Mesendoderm (in vitro differentiated cells): Measurements from ENCODE around the gene TBC1D7.

Source experiments
- DNase-seq: peaks from one replicate; pipeline ENCODE4 v3.0.0; 2013
- H2AK5ac ChIP-seq: 2 replicates; pipeline ENCODE4 v1.6.1; 2013; ENCODE audit warnings: low read length, inconsistent platforms
- H2BK120ac ChIP-seq: 2 replicates; pipeline ENCODE4 v1.6.1; 2013; ENCODE audit warnings: low read depth, mild to moderate bottlenecking, low read length, moderate library complexity, mixed read lengths
- H2BK15ac ChIP-seq: replicated peaks from 2 replicates; pipeline ENCODE4 v1.6.1; 2013; ENCODE audit warnings: low read depth, mild to moderate bottlenecking, moderate library complexity
- H2BK5ac ChIP-seq: 2 replicates; pipeline ENCODE4 v1.6.1; 2013; ENCODE audit warnings: low read length, inconsistent platforms
- H3K18ac ChIP-seq: 2 replicates; pipeline ENCODE4 v1.6.1; 2013; ENCODE audit warnings: mild to moderate bottlenecking, low read length, mixed read lengths
- H3K23ac ChIP-seq: one replicate; pipeline ENCODE4 v1.6.1; 2013; ENCODE audit warnings: low read length
- H3K27ac ChIP-seq: 2 replicates; pipeline ENCODE4 v1.5.1; 2013; ENCODE audit warnings: low read depth, mild to moderate bottlenecking, inconsistent platforms, low read length, moderate library complexity
- H3K27me3 ChIP-seq: 2 replicates; pipeline ENCODE4 v1.6.1; 2013; ENCODE audit warnings: low read length, control low read depth, mild to moderate bottlenecking, inconsistent platforms; ENCODE audit not compliant: insufficient read depth, poor library complexity
- H3K36me3 ChIP-seq: 2 replicates; pipeline ENCODE4 v1.6.1; 2013; ENCODE audit warnings: low read length, inconsistent platforms; ENCODE audit not compliant: control insufficient read depth, insufficient read depth
- H3K4ac ChIP-seq: one replicate; pipeline ENCODE4 v1.6.1; 2013; ENCODE audit warnings: low read depth, mild to moderate bottlenecking, low read length, moderate library complexity
- H3K4me1 ChIP-seq: 2 replicates; pipeline ENCODE4 v1.6.1; 2013; ENCODE audit warnings: low read depth, low read length, inconsistent platforms; ENCODE audit not compliant: control insufficient read depth
- H3K4me2 ChIP-seq: 2 replicates; pipeline ENCODE4 v1.6.1; 2013; ENCODE audit warnings: low read length
- H3K4me3 ChIP-seq: 2 replicates; pipeline ENCODE4 v1.5.1; 2013; ENCODE audit warnings: mild to moderate bottlenecking, low read length
- H3K56ac ChIP-seq: one replicate; pipeline ENCODE4 v1.6.1; 2013; ENCODE audit warnings: low read length
- H3K79me1 ChIP-seq: 2 replicates; pipeline ENCODE4 v1.6.1; 2013; ENCODE audit warnings: low read length, inconsistent platforms
- H3K79me2 ChIP-seq: 2 replicates; pipeline ENCODE4 v1.6.1; 2013; ENCODE audit warnings: mild to moderate bottlenecking, low read length; ENCODE audit not compliant: control insufficient read depth, insufficient read depth
- H3K9ac ChIP-seq: 2 replicates; pipeline ENCODE4 v1.6.1; 2013; ENCODE audit warnings: low read length, inconsistent platforms
- H4K5ac ChIP-seq: one replicate; pipeline ENCODE4 v1.6.1; 2013; ENCODE audit warnings: low read length
- H4K8ac ChIP-seq: one replicate; pipeline ENCODE4 v1.6.1; 2013; ENCODE audit warnings: low read depth, mild to moderate bottlenecking, control low read depth, low read length, moderate library complexity
- WGBS: extraction: QIAGEN DNeasy Blood & Tissue Kit; methylation state at CpG from one replicate; pipeline ENCODE4 v1.1.7; 2013; ENCODE audit warnings: low lambda C conversion rate, missing lambda C conversion rate; ENCODE audit not compliant: insufficient coverage; ENCODE audit errors: extremely low coverage; 5-methylcytosine and 5-hydroxymethylcytosine counted together

TBC1D7 gene

DNA sequence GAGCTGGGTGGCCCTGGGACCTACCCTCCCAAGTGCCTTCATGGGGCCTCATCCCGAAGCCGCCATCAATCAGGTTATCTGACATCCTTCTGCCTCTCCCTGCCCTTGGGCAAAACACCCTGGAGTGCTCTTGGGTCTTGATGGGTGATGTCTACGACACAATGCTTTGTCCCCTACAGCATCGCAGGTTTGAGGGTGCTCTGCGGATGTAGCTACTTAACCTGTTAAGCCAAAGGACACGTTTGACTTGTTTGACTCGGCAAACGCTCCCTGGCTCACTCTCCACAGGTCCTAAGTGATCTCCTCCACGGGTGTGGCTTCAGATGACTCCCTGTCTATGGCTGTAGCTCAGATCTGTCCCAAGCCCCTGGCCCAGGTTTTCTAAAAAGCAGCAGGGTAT is 35.6 kb downstream of the TBC1D7 start:
- H3K4me3 ChIP-seq = no peak overlapping the region
- no peak for DNase-seq
- no CpG with 5 or more reads among the region's 9 CpGs for WGBS
- no peak overlapping the region for H3K9ac ChIP-seq
- no peaks in the 10 kb centered on the region for H3K79me1 ChIP-seq
- H3K4me1 ChIP-seq = no peaks in the 10 kb centered on the region
- no peak overlapping the region for H3K4me2 ChIP-seq
- no peak overlapping the region for H4K5ac ChIP-seq
- H3K79me2 ChIP-seq = no peaks in the 10 kb centered on the region
- no peak overlapping the region for H2AK5ac ChIP-seq
- no peaks in the 10 kb centered on the region for H3K27me3 ChIP-seq
- H3K23ac ChIP-seq = no peak overlapping the region
- no peak overlapping the region for H2BK120ac ChIP-seq
- H3K27ac ChIP-seq = no peak overlapping the region
- no peak overlapping the region for H4K8ac ChIP-seq
- H2BK5ac ChIP-seq = no peak overlapping the region
- no peak overlapping the region for H3K4ac ChIP-seq
- H3K18ac ChIP-seq = no peak overlapping the region
- peaks cover 19% of the 10 kb centered on the region for H3K36me3 ChIP-seq
- no peak overlapping the region for H2BK15ac ChIP-seq
- no peak overlapping the region for H3K56ac ChIP-seq

DNA sequence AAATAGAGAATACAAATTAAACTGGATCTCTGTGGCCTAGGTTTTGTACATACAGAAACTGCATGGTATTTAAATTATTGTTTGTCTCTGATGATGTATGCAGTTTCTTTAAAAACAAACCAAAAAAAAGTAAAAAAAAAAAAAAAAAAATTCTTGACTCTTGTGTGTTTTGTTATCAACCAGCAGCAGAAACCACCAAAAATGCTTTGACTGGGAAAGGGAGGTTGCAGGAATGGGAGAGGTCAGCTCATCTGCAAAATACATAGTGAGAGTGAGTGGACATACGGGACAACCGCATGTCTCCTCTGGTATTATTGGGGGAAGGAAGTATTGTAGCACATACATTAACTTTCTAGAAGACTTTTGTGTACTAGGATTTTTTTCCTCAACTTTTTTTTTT is 38.0 kb downstream of the TBC1D7 start:
- H2AK5ac ChIP-seq = no peak overlapping the region
- H2BK120ac ChIP-seq = no peak overlapping the region
- H2BK5ac ChIP-seq = no peak overlapping the region
- no peak overlapping the region for H2BK15ac ChIP-seq
- H3K9ac ChIP-seq = no peak overlapping the region
- no peak overlapping the region for H3K18ac ChIP-seq
- no peak overlapping the region for H3K4ac ChIP-seq
- no peaks in the 10 kb centered on the region for H3K79me1 ChIP-seq
- H4K5ac ChIP-seq = no peak overlapping the region
- H3K56ac ChIP-seq = no peak overlapping the region
- no peaks in the 10 kb centered on the region for H3K79me2 ChIP-seq
- WGBS = no CpG with 5 or more reads among the region's 2 CpGs
- H3K4me1 ChIP-seq = no peaks in the 10 kb centered on the region
- no peak overlapping the region for H3K4me2 ChIP-seq
- H3K23ac ChIP-seq = no peak overlapping the region
- DNase-seq = no peak
- no peak overlapping the region for H4K8ac ChIP-seq
- no peaks in the 10 kb centered on the region for H3K27me3 ChIP-seq
- H3K4me3 ChIP-seq = no peak overlapping the region
- H3K36me3 ChIP-seq = peaks cover 16% of the 10 kb centered on the region
- no peak overlapping the region for H3K27ac ChIP-seq

DNA sequence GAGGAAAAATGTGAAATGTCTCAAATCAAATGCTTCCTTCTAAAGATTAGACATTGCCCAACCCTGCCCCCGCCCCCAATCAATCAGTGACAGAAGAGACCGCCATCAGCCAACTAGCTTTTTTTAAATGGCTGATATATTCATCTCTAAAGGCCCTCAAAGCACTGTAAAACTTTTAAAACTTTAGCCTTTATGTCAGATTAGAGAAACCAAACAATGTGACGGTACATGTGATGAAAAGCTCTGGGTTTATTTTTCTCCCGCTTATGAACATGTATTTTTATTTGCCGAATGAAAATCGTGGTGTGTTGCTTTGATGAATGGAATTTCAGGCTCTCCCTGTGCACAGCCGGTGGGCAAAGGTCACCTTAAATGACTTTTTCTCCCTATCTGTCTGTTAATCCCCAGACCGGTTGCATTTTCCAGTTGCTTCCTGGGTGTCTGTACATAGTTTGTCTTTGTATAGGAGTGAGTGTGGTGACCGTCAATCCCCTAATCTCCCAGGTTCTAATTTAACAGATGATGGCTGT is 38.5 kb downstream of the TBC1D7 start:
- Histone ChIP-seq H3K27ac (no peak overlapping the region), H3K4me1 (no peaks in the 10 kb centered on the region), H3K79me1 (no peaks in the 10 kb centered on the region), H4K8ac (no peak overlapping the region), H3K4ac (no peak overlapping the region), H3K23ac (no peak overlapping the region), H3K27me3 (no peaks in the 10 kb centered on the region), H3K56ac (no peak overlapping the region), H3K4me3 (no peak overlapping the region), H2BK120ac (no peak overlapping the region), H3K36me3 (peaks cover 16% of the 10 kb centered on the region), H2BK5ac (no peak overlapping the region), H2AK5ac (no peak overlapping the region), H2BK15ac (no peak overlapping the region), H3K79me2 (no peaks in the 10 kb centered on the region), H3K18ac (no peak overlapping the region), H3K4me2 (no peak overlapping the region), H3K9ac (no peak overlapping the region), H4K5ac (no peak overlapping the region)
- no peak for DNase-seq
- WGBS = no CpG with 5 or more reads among the region's 9 CpGs

DNA sequence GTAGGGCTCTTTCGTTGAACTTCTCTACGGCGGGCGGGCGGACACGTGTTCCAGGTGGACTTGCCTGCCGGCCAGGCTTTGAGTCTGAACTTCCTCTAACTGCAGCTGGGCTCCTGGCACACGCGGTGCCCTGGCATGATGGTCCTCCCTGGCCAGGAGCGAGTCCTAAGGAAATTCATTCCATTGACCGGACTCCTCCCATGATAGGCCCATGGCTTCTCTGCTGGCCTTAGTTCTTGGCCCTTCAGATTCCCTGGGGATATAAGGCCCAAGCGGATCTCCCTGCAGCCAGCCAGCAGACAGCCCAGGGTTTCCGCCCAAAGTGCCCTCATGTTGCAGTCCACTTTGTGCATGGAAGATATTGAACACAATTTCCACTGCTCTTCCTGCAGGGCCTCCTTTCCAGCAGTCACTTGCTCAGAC is 39.4 kb downstream of the TBC1D7 start:
- WGBS = no CpG with 5 or more reads among the region's 13 CpGs
- no peak overlapping the region for H2AK5ac ChIP-seq
- no peak for DNase-seq

DNA sequence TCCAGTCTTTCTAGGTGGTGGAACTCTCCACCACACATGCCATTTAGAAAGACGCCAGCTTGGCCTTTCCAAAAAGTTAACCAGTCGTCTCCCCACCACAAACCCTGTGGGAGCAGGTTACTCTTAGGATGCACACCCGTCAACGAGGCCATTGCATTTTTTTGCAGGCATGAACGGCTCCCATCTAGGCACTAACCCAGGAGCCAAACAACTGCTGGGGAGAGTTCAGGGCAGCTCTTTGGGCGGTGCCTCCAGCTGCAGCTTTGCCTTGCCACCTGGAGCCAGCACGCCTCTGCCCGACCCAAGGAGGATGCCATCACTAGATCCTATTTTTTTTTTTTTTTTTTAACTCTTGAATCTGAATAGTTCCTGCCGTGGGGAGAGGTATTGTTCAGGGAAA is 39.9 kb downstream of the TBC1D7 start:
- no CpG with 5 or more reads among the region's 9 CpGs for WGBS
- H3K56ac ChIP-seq = no peak overlapping the region
- no peak for DNase-seq

More for the DNA sequence above, 39.4 kb downstream of the TBC1D7 start:
- no peaks in the 10 kb centered on the region for H3K79me1 ChIP-seq
- no peaks in the 10 kb centered on the region for H3K79me2 ChIP-seq
- no peak overlapping the region for H3K23ac ChIP-seq
- no peak overlapping the region for H4K8ac ChIP-seq
- H3K36me3 ChIP-seq = peaks cover 10% of the 10 kb centered on the region
- no peak overlapping the region for H3K4me2 ChIP-seq
- no peak overlapping the region for H3K9ac ChIP-seq
- no peak overlapping the region for H4K5ac ChIP-seq
- H3K56ac ChIP-seq = no peak overlapping the region
- H3K4me3 ChIP-seq = no peak overlapping the region
- H3K27ac ChIP-seq = no peak overlapping the region
- H3K4ac ChIP-seq = no peak overlapping the region
- no peak overlapping the region for H2BK5ac ChIP-seq
- H2BK15ac ChIP-seq = no peak overlapping the region
- H3K4me1 ChIP-seq = no peaks in the 10 kb centered on the region
- no peaks in the 10 kb centered on the region for H3K27me3 ChIP-seq
- no peak overlapping the region for H2BK120ac ChIP-seq
- no peak overlapping the region for H3K18ac ChIP-seq

DNA sequence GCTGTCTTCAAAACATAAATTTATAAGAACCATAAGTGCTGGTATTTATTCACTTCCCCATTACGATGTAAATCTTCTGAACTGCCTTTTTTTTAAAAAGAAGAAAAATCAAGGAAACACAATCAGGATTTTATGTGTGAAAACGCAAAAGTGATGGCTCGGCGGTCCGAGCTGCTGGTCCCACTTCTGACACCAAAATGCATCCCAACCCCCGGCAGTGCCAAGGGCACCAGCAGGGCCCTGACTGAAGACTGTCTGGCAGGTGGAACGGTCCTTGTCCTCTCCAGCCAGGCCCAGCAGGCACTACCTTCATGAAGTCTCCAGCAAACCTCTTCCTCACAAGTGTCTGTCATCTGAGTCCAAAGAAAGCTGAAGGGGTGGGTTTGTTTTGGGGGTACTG is 41.2 kb downstream of the TBC1D7 start:
- Histone ChIP-seq H3K27me3 (no peaks in the 10 kb centered on the region), H3K23ac (no peak overlapping the region), H3K79me1 (no peaks in the 10 kb centered on the region), H3K4me1 (no peaks in the 10 kb centered on the region), H4K8ac (no peak overlapping the region), H2AK5ac (no peak overlapping the region), H2BK120ac (no peak overlapping the region), H2BK15ac (no peak overlapping the region), H3K36me3 (peaks cover 3% of the 10 kb centered on the region), H3K4me3 (no peak overlapping the region), H3K9ac (no peak overlapping the region), H3K18ac (no peak overlapping the region), H4K5ac (no peak overlapping the region), H3K4ac (no peak overlapping the region), H3K79me2 (no peaks in the 10 kb centered on the region), H3K56ac (no peak overlapping the region), H3K4me2 (no peak overlapping the region), H2BK5ac (no peak overlapping the region), H3K27ac (no peak overlapping the region)
- WGBS = no CpG with 5 or more reads among the region's 7 CpGs
- DNase-seq = no peak

More for the DNA sequence above, 39.9 kb downstream of the TBC1D7 start:
- H3K79me1 ChIP-seq = no peaks in the 10 kb centered on the region
- H3K36me3 ChIP-seq = peaks cover 10% of the 10 kb centered on the region
- no peaks in the 10 kb centered on the region for H3K79me2 ChIP-seq
- no peak overlapping the region for H3K23ac ChIP-seq
- H3K4me2 ChIP-seq = no peak overlapping the region
- H2BK5ac ChIP-seq = no peak overlapping the region
- no peaks in the 10 kb centered on the region for H3K27me3 ChIP-seq
- no peak overlapping the region for H4K8ac ChIP-seq
- no peak overlapping the region for H2BK15ac ChIP-seq
- H3K4me3 ChIP-seq = no peak overlapping the region
- no peaks in the 10 kb centered on the region for H3K4me1 ChIP-seq
- H3K18ac ChIP-seq = no peak overlapping the region
- H2BK120ac ChIP-seq = no peak overlapping the region
- no peak overlapping the region for H3K9ac ChIP-seq
- no peak overlapping the region for H3K27ac ChIP-seq
- no peak overlapping the region for H3K4ac ChIP-seq
- no peak overlapping the region for H2AK5ac ChIP-seq
- no peak overlapping the region for H4K5ac ChIP-seq
